Astrocyte (in vitro differentiated cells and primary cell): Measurements from ENCODE around the gene PSMG3.

Experiments
- CTCF ChIP-seq: IDR thresholded peaks from 2 replicates; pipeline ENCODE4 v1.5.1; 2011; ENCODE audit warnings: low read depth, mild to moderate bottlenecking, inconsistent platforms, low read length, moderate library complexity; ENCODE audit not compliant: insufficient read depth
- EZH2 ChIP-seq: IDR thresholded peaks from 2 replicates; pipeline ENCODE4 v1.6.1; 2012; ENCODE audit warnings: mild to moderate bottlenecking, low read length, inconsistent platforms; ENCODE audit not compliant: insufficient read depth

GRCh38 chr7:1553512-1554210, 16.2 kb downstream of the PSMG3 start:
- no peak for TF ChIP-seq EZH2
- TF ChIP-seq CTCF, result no peak
